HEK293 (cell line): ENCODE data around the gene RSRC2.

Source experiments
- CTCF ChIA-PET: fragments of 350-600 bp; formaldehyde crosslinking; extraction: SDS; loops from one replicate; lab custom pipeline; 2021; ENCODE audit warnings: antibody characterized with exemption; lab: Yijun Ruan, JAX
- POLR2A ChIA-PET: fragments of 300-600 bp; formaldehyde crosslinking; extraction: SDS; loops from one replicate; lab custom pipeline; 2020; ENCODE audit warnings: antibody characterized with exemption, inconsistent platforms; lab: Yijun Ruan, JAX
- H3K27ac ChIP-seq: fragments of 200-500 bp; sonication (Bioruptor generic); 2 replicates; pipeline ENCODE4 v1.5.1; 2014; ENCODE audit warnings: low read depth, low read length, control low read depth, inconsistent platforms; ENCODE audit errors: extremely low read depth
- H3K36me3 ChIP-seq, 2 experiments: fragments of 200-500 bp in 1 of 2; sonication (Bioruptor generic) in 1 of 2; 1 replicate in 1 of 2; 2 replicates in 1 of 2; pipeline ENCODE4 v1.5.1; 2014 to 2017; ENCODE audit warnings: inconsistent platforms in 2 of 2, low read length in 2 of 2; ENCODE audit not compliant: control insufficient read depth in 2 of 2, insufficient read depth in 1 of 2
- H3K4me1 ChIP-seq: fragments of 200-500 bp; sonication (Bioruptor generic); 2 replicates; pipeline ENCODE4 v1.5.1; 2014; ENCODE audit warnings: mild to moderate bottlenecking, low read length, inconsistent platforms; ENCODE audit not compliant: control insufficient read depth, insufficient read depth
- H3K4me3 ChIP-seq: 2 replicates; pipeline ENCODE4 v1.5.1; 2011; ENCODE audit warnings: low read depth, mild to moderate bottlenecking, control low read depth, low read length, moderate library complexity
- H3K9me3 ChIP-seq: fragments of 200-500 bp; sonication (Bioruptor generic); 2 replicates; pipeline ENCODE4 v1.5.1; 2014; ENCODE audit warnings: low read depth, low read length, inconsistent platforms; ENCODE audit not compliant: control insufficient read depth, insufficient read depth
- ATF2 ChIP-seq: fragments of 450-650 bp; formaldehyde crosslinking; IDR thresholded peaks from 2 replicates; pipeline ENCODE4 v1.5.1; 2016; ENCODE audit warnings: missing biosample characterization, missing genetic modification characterization, low read depth
- BCL6B ChIP-seq: fragments of 450-650 bp; formaldehyde crosslinking; IDR thresholded peaks from 2 replicates; pipeline ENCODE4 v1.5.1; 2017; ENCODE audit warnings: missing biosample characterization, missing genetic modification characterization
- HOXC10 ChIP-seq: sonication (generic); formaldehyde crosslinking; IDR thresholded peaks from 2 replicates; pipeline ENCODE4 v1.8.1; 2023; ENCODE audit warnings: mild to moderate bottlenecking, missing genetic modification reagents
- IKZF3 ChIP-seq: fragments of 450-650 bp; IDR thresholded peaks from 2 replicates; pipeline ENCODE4 v1.5.0; 2018; ENCODE audit warnings: missing biosample characterization, mild to moderate bottlenecking, missing genetic modification characterization, moderate library complexity
- KLF10 ChIP-seq: fragments of 450-650 bp; IDR thresholded peaks from 2 replicates; pipeline ENCODE4 v1.5.1; 2018; ENCODE audit warnings: missing biosample characterization, mild to moderate bottlenecking, missing genetic modification characterization
- KLF9 ChIP-seq: fragments of 450-650 bp; formaldehyde crosslinking; IDR thresholded peaks from 2 replicates; pipeline ENCODE4 v1.5.1; 2016; ENCODE audit warnings: missing biosample characterization, missing genetic modification characterization, low read depth
- PRDM1 ChIP-seq: fragments of 450-650 bp; formaldehyde crosslinking; IDR thresholded peaks from 2 replicates; pipeline ENCODE4; 2016; ENCODE audit warnings: missing biosample characterization, missing genetic modification characterization
- PRDM6 ChIP-seq: fragments of 450-650 bp; formaldehyde crosslinking; IDR thresholded peaks from 2 replicates; pipeline ENCODE4 v1.5.1; 2017; ENCODE audit warnings: missing biosample characterization, missing genetic modification characterization
- SP7 ChIP-seq: fragments of 450-650 bp; formaldehyde crosslinking; IDR thresholded peaks from 2 replicates; pipeline ENCODE4 v1.5.1; 2016; ENCODE audit warnings: missing biosample characterization, missing genetic modification characterization
- ZBTB17 ChIP-seq: fragments of 450-650 bp; formaldehyde crosslinking; IDR thresholded peaks from 2 replicates; pipeline ENCODE4 v1.5.1; 2016; ENCODE audit warnings: missing biosample characterization, missing genetic modification characterization
- ZNF280C ChIP-seq: fragments of 450-650 bp; formaldehyde crosslinking; IDR thresholded peaks from 2 replicates; pipeline ENCODE4 v1.5.1; 2016; ENCODE audit warnings: missing biosample characterization, missing genetic modification characterization
- ZNF292 ChIP-seq: fragments of 450-650 bp; formaldehyde crosslinking; IDR thresholded peaks from 2 replicates; pipeline ENCODE4 v1.5.1; 2016; ENCODE audit warnings: low read depth, missing biosample characterization, missing genetic modification characterization, borderline replicate concordance
- ZNF449 ChIP-seq: fragments of 450-650 bp; formaldehyde crosslinking; IDR thresholded peaks from 2 replicates; pipeline ENCODE4 v1.5.1; 2017; ENCODE audit warnings: missing biosample characterization, mild to moderate bottlenecking, missing genetic modification characterization, moderate library complexity
- ZNF514 ChIP-seq: fragments of 450-650 bp; formaldehyde crosslinking; IDR thresholded peaks from 2 replicates; pipeline ENCODE4 v1.5.1; 2016; ENCODE audit warnings: missing biosample characterization, missing genetic modification characterization
- ZNF580 ChIP-seq: fragments of 450-650 bp; formaldehyde crosslinking; IDR thresholded peaks from 2 replicates; pipeline ENCODE4 v1.5.1; 2016; ENCODE audit warnings: missing biosample characterization, missing genetic modification characterization
- ZNF610 ChIP-seq: fragments of 450-650 bp; formaldehyde crosslinking; IDR thresholded peaks from 2 replicates; pipeline ENCODE4 v1.5.1; 2016; ENCODE audit warnings: missing biosample characterization, missing genetic modification characterization, borderline replicate concordance
- ZNF624 ChIP-seq: fragments of 450-650 bp; formaldehyde crosslinking; IDR thresholded peaks from 2 replicates; pipeline ENCODE4 v1.5.1; 2017; ENCODE audit warnings: missing biosample characterization, missing genetic modification characterization
- ZNF677 ChIP-seq: fragments of 450-650 bp; IDR thresholded peaks from 2 replicates; pipeline ENCODE4 v1.5.0; 2018; ENCODE audit warnings: missing biosample characterization, mild to moderate bottlenecking, missing genetic modification characterization, moderate library complexity
- ZNF692 ChIP-seq: fragments of 450-650 bp; formaldehyde crosslinking; IDR thresholded peaks from 2 replicates; pipeline ENCODE4 v1.5.1; 2016; ENCODE audit warnings: missing biosample characterization, missing genetic modification characterization
- ZNF768 ChIP-seq: fragments of 450-650 bp; formaldehyde crosslinking; IDR thresholded peaks from 2 replicates; pipeline ENCODE4 v1.5.1; 2018; ENCODE audit warnings: missing biosample characterization, mild to moderate bottlenecking, missing genetic modification characterization
- ZNF785 ChIP-seq: fragments of 450-650 bp; formaldehyde crosslinking; IDR thresholded peaks from 2 replicates; pipeline ENCODE4 v1.5.1; 2016; ENCODE audit warnings: missing biosample characterization, missing genetic modification characterization
- ZNF792 ChIP-seq: fragments of 450-650 bp; formaldehyde crosslinking; IDR thresholded peaks from 2 replicates; pipeline ENCODE4 v1.5.1; 2016; ENCODE audit warnings: missing biosample characterization, missing genetic modification characterization
- ZSCAN23 ChIP-seq: fragments of 450-650 bp; formaldehyde crosslinking; IDR thresholded peaks from 2 replicates; pipeline ENCODE4 v1.5.1; 2016; ENCODE audit warnings: missing biosample characterization, missing genetic modification characterization

RSRC2 gene

GRCh38 chr12:122523846-122524718 is 2.7 kb downstream of the RSRC2 start:
- no peak overlapping the region for H3K27ac ChIP-seq
- peaks cover 41 to 53% of the 10 kb centered on the region in 2 experiments for H3K36me3 ChIP-seq
- TF ChIP-seq ZNF792 (tag by site-specific recombination): no peak
- TF ChIP-seq PRDM6: peak; percentile 79
- peak; percentile 84 for TF ChIP-seq PRDM1
- TF ChIP-seq IKZF3 (tag by site-specific recombination): peak; percentile 31; the same call in 1 of the 2 replicates
- TF ChIP-seq ZNF610: no peak
- no peak for TF ChIP-seq BCL6B
- TF ChIP-seq ZNF449 (tag by site-specific recombination): no peak
- ChIA-PET POLR2A (no interaction called here), CTCF (no interaction called here)
- no peaks in the 10 kb centered on the region for H3K9me3 ChIP-seq
- H3K4me3 ChIP-seq: peak overlapping the region; percentile 58
- H3K4me1 ChIP-seq: peaks cover 17% of the 10 kb centered on the region

GRCh38 chr12:122523280-122523679 is 3.5 kb downstream of the RSRC2 start:
- ChIA-PET CTCF (no interaction called here), POLR2A (no interaction called here)
- Histone ChIP-seq H3K36me3 (peaks cover 49 to 60% of the 10 kb centered on the region in 2 experiments), H3K27ac (no peak overlapping the region), H3K4me3 (peak overlapping the region; percentile 58; the same call in 1 of the 2 replicates), H3K4me1 (peaks cover 17% of the 10 kb centered on the region), H3K9me3 (no peaks in the 10 kb centered on the region)
- no peak for TF ChIP-seq KLF9 (tag by site-specific recombination)
- TF ChIP-seq PRDM1: no peak
- no peak for TF ChIP-seq ZNF785 (tag by site-specific recombination)
- no peak for TF ChIP-seq ZNF677
- TF ChIP-seq ZNF580: no peak
- no peak for TF ChIP-seq ZNF624 (tag by site-specific recombination)
- TF ChIP-seq KLF10: no peak
- no peak for TF ChIP-seq ZNF792 (tag by site-specific recombination)
- TF ChIP-seq HOXC10 (CRISPR knock-in tag): no peak
- TF ChIP-seq ZNF768: no peak
- TF ChIP-seq ZNF280C (tag by site-specific recombination): no peak
- no peak for TF ChIP-seq ZNF692
- TF ChIP-seq ZNF292 (tag by site-specific recombination): no peak
- TF ChIP-seq ZNF514 (tag by site-specific recombination): no peak
- no peak for TF ChIP-seq SP7
- TF ChIP-seq ZSCAN23: no peak
- TF ChIP-seq ATF2 (tag by site-specific recombination): no peak
- TF ChIP-seq ZBTB17 (tag by site-specific recombination): no peak
